ENCODE results near the gene AQR. TPM values are rescaled to one million over a fixed set of nuclear protein-coding genes. Genes with fewer than 3 reads are reported as not detected.

Gene AQR
- total and polyA plus RNA-seq, 10 of the 15 experiments (the other 5 are each of a cell fraction or from before 2014, with no cell fraction given), result 18.2 to 53.5 (median 32.6) TPM

DNA sequence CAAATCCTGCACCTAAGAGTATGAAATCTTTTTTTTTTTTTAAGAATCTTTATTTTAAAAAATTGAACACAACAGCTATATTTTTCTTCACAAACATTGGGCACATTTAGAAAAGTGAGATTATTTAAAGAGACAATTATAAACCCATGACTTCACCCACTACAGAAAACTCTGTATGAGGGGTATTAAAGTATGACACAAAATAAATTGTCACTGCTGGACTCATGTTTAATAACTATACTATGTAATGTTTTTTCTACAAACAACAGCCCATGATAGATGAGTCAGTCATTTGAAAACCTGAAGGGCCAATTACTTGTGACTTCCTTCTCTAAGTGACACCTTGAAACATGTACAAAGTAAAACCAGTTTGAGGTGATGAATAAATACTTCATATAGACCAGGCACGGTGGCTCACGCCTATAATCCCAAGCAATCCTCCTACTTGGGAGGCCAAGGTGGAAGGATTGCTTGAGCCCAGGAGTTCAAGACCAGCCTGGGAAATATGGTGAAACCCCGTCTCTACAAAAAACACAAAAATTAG, 36.0 kb downstream of the AQR start:
- H3K4me2 ChIP-seq (ENCODE audit: control insufficient read depth, insufficient read depth), result no peak overlapping the region
- no peak for TF ChIP-seq GABPA (IDR thresholded peaks at IDR 0.05; ENCODE audit: low read depth)
- no peak for TF ChIP-seq ZNF592 (IDR thresholded peaks at IDR 0.05)
- TF ChIP-seq MEF2A (IDR thresholded peaks at IDR 0.05; ENCODE audit: insufficient read depth, low read depth, low read length), result no peak
- TF ChIP-seq BCL3 (IDR thresholded peaks at IDR 0.05; ENCODE audit: borderline replicate concordance, insufficient read depth, low read depth, low read length, poor library complexity, severe bottlenecking), result no peak
- no peak for TF ChIP-seq BCLAF1 (IDR thresholded peaks at IDR 0.05)
- TF ChIP-seq NKRF (conservative IDR thresholded peaks at IDR 0.05), result no peak
- TF ChIP-seq PAX8 (IDR thresholded peaks at IDR 0.05), result no peak
- H3K9me3 ChIP-seq (replicated peaks; ENCODE audit: control insufficient read depth, insufficient read depth, low read length), result no peaks in the 10 kb centered on the region
- ATAC-seq (no peak), DNase-seq (ENCODE audit: low read depth, low spot score) (no peak), FAIRE-seq (no peak)
- no peak overlapping the region for H2AFZ ChIP-seq (ENCODE audit: control insufficient read depth, low read depth, low read length)
- WGBS (ENCODE audit: insufficient coverage, insufficient replicate concordance, low lambda C conversion rate, missing lambda C conversion rate), result 94% methylated on average over 3 of the region's 3 CpGs
- no peaks in the 10 kb centered on the region for H4K20me1 ChIP-seq (ENCODE audit: control insufficient read depth, insufficient read depth)
- no peaks in the 10 kb centered on the region for H3K79me2 ChIP-seq (ENCODE audit: control insufficient read depth, insufficient read depth, low read length)
- ChIA-PET SMC1A (ENCODE audit: uncharacterized antibody, unreplicated experiment) (interaction anchor here (1.3 kb wide), 1 partner anchor 9 kb away, joined by 3 read pairs; no protein-coding TSS in a partner anchor), POLR2A (no interaction called here), RAD21 (ENCODE audit: unreplicated experiment) (no interaction called here), CTCF (no interaction called here)
- BruUV-seq (replicated peaks), result no TSS peak
- no peak overlapping the region for H3K9ac ChIP-seq (ENCODE audit: control insufficient read depth, insufficient read depth, low read length)
- no peak overlapping the region for H3K4me3 ChIP-seq
- peaks cover 0 to 15% of the 10 kb centered on the region in 2 experiments; a peak in 3 of 4 replicates for H3K36me3 ChIP-seq (ENCODE audit: control insufficient read depth in 2 of 2, insufficient read depth in 2 of 2, low read length in 1 of 2)
- in situ Hi-C loops (cut with MboI) (no loop called here), intact Hi-C loops (cut with micrococcal nuclease; ENCODE audit: unreplicated experiment) (no loop called here)
- no peak overlapping the region for H3K27ac ChIP-seq (ENCODE audit: control insufficient read depth, insufficient read depth)
- no peaks in the 10 kb centered on the region for H3K27me3 ChIP-seq (replicated peaks in 1 of 2; ENCODE audit: control insufficient read depth in 2 of 2, insufficient read depth in 2 of 2, low read length in 1 of 2)
- H3K4me1 ChIP-seq (ENCODE audit: control insufficient read depth, insufficient read depth, low read length), result no peaks in the 10 kb centered on the region

Measured in GM12878 (cell line).